Measurements from ENCODE around the gene AFAP1.

- no peak for TF ChIP-seq GATA3 (IDR thresholded peaks at IDR 0.05; ENCODE audit: low read depth, low read length)
- TF ChIP-seq GATA2 (IDR thresholded peaks at IDR 0.05; ENCODE audit: low read depth, low read length), result no peak
These were observed 167.8 kb downstream of the AFAP1 start for GRCh38 chr4:7771541-7772507.

Measured in SH-SY5Y (cell line).